H1 (cell line): Measurements from ENCODE around the gene WDR93. TPM values are rescaled to one million over a fixed set of nuclear protein-coding genes. Genes with fewer than 3 reads are reported as not detected.

Experiments used
- CTCF ChIA-PET: fragments of 300-600 bp; sonication (Branson Sonifier 250); formaldehyde crosslinking; loops from one replicate; lab custom pipeline; 2021; ENCODE audit not compliant: partially characterized antibody; lab: Charles Lee
- POLR2A ChIA-PET: fragments of 300-600 bp; sonication (Branson Sonifier 250); formaldehyde crosslinking; loops from one replicate; lab custom pipeline; 2021; ENCODE audit warnings: inconsistent platforms; ENCODE audit not compliant: partially characterized antibody; lab: Charles Lee
- DNase-seq, 2 experiments: peaks; one replicate each; pipeline versions ENCODE4 v3.0.0 to v3.0.0-alpha.2; 2010 to 2022; ENCODE audit warnings: low spot score in 2 of 2, low read depth in 1 of 2, mixed read lengths in 1 of 2
- FAIRE-seq: peaks from 2 replicates; lab custom pipeline; 2011; peaks lifted over from hg19 to GRCh38; lab: Jason Lieb, UNC
- H2AFZ ChIP-seq: 2 replicates; pipeline ENCODE4 v1.8.1; 2012; ENCODE audit warnings: low read length, inconsistent platforms
- H2AK5ac ChIP-seq: 2 replicates; pipeline ENCODE4 v1.6.1; 2013; ENCODE audit warnings: low read depth, low read length
- H2BK120ac ChIP-seq: replicated peaks from 2 replicates; pipeline ENCODE3; 2013; ENCODE audit warnings: low read depth, low read length, inconsistent platforms
- H2BK12ac ChIP-seq: 2 replicates; pipeline ENCODE4 v1.6.1; 2013; ENCODE audit warnings: low read depth, low read length
- H2BK15ac ChIP-seq: 2 replicates; pipeline ENCODE4 v1.6.1; 2013; ENCODE audit warnings: low read length
- H2BK20ac ChIP-seq: 2 replicates; pipeline ENCODE4 v1.6.1; 2013; ENCODE audit warnings: low read length
- H2BK5ac ChIP-seq: 2 replicates; pipeline ENCODE4 v1.6.1; 2013; ENCODE audit warnings: low read depth, low read length
- H3K14ac ChIP-seq: 2 replicates; pipeline ENCODE4 v1.6.1; 2013; ENCODE audit warnings: inconsistent platforms; ENCODE audit not compliant: insufficient read length
- H3K18ac ChIP-seq: 2 replicates; pipeline ENCODE4 v1.6.1; 2013; ENCODE audit warnings: low read length; ENCODE audit errors: extremely low read depth
- H3K23ac ChIP-seq: 2 replicates; pipeline ENCODE4 v1.6.1; 2013; ENCODE audit warnings: inconsistent platforms; ENCODE audit not compliant: insufficient read length
- H3K23me2 ChIP-seq: 2 replicates; pipeline ENCODE4 v1.6.1; 2013; ENCODE audit warnings: low read depth, low read length
- H3K27ac ChIP-seq: 2 replicates; pipeline ENCODE4 v1.6.1; 2011; ENCODE audit warnings: low read depth, low read length, inconsistent platforms
- H3K27me3 ChIP-seq, 4 experiments: replicated peaks in 1 of 4; 1 replicate in 1 of 4; 2 replicates in 3 of 4; pipeline versions ENCODE4 v1.6.1 to v1.8.1; 2011 to 2013; ENCODE audit warnings: low read length in 3 of 4, mild to moderate bottlenecking in 3 of 4, inconsistent platforms in 2 of 4, mixed read lengths in 2 of 4, moderate library complexity in 1 of 4; ENCODE audit not compliant: control insufficient read depth in 3 of 4, insufficient read depth in 3 of 4; ENCODE audit errors: extremely low read depth in 1 of 4
- H3K36me3 ChIP-seq, 4 experiments: 2 replicates each; pipeline versions ENCODE4 v1.6.1 to v1.8.1; 2011 to 2013; ENCODE audit warnings: mild to moderate bottlenecking in 4 of 4, low read length in 3 of 4, moderate library complexity in 2 of 4, control low read depth in 1 of 4, inconsistent platforms in 1 of 4; ENCODE audit not compliant: insufficient read depth in 4 of 4, control insufficient read depth in 2 of 4
- H3K4ac ChIP-seq: replicated peaks from 2 replicates; pipeline ENCODE3; 2013; ENCODE audit warnings: low read length, low read depth, mixed read lengths, inconsistent platforms; ENCODE audit not compliant: insufficient read length
- H3K4me1 ChIP-seq, 4 experiments: replicated peaks in 1 of 4; 1 replicate in 1 of 4; 2 replicates in 3 of 4; pipeline versions ENCODE4 v1.6.1 to v1.8.1; 2011 to 2013; ENCODE audit warnings: low read length in 3 of 4, inconsistent platforms in 2 of 4, mixed read lengths in 1 of 4; ENCODE audit not compliant: insufficient read depth in 4 of 4, control insufficient read depth in 3 of 4
- H3K4me2 ChIP-seq, 2 experiments: 2 replicates each; pipeline versions ENCODE4 v1.6.1 to v1.8.1; 2011 to 2013; ENCODE audit warnings: low read depth in 2 of 2, low read length in 2 of 2, control low read depth in 1 of 2, inconsistent platforms in 1 of 2, mild to moderate bottlenecking in 1 of 2; ENCODE audit not compliant: insufficient read depth in 1 of 2
- H3K4me3 ChIP-seq, 4 experiments: fragments of 200-600, 300-600 bp in 1 of 4; sonication (generic), shearing (Covaris generic), sonication (Bioruptor Twin) in 1 of 4; 2 replicates each; pipeline versions ENCODE4 v1.5.1 to v1.8.1; 2011 to 2016; ENCODE audit warnings: low read length in 4 of 4, low read depth in 3 of 4, control low read depth in 2 of 4, inconsistent platforms in 2 of 4, mild to moderate bottlenecking in 2 of 4, mixed read lengths in 1 of 4, moderate library complexity in 1 of 4; ENCODE audit not compliant: insufficient read depth in 2 of 4; ENCODE audit errors: extremely low read depth in 1 of 4
- H3K56ac ChIP-seq: replicated peaks from 2 replicates; pipeline ENCODE3; 2013; ENCODE audit warnings: low read depth, mild to moderate bottlenecking, mixed read lengths, low read length, inconsistent platforms; ENCODE audit not compliant: insufficient read length
- H3K79me1 ChIP-seq: 2 replicates; pipeline ENCODE4 v1.6.1; 2013; ENCODE audit warnings: low read depth, low read length, control low read depth
- H3K79me2 ChIP-seq, 2 experiments: 2 replicates each; pipeline versions ENCODE4 v1.6.1 to v1.8.1; 2012 to 2013; ENCODE audit warnings: low read length in 2 of 2, mild to moderate bottlenecking in 2 of 2, inconsistent platforms in 1 of 2; ENCODE audit not compliant: insufficient read depth in 2 of 2, control insufficient read depth in 1 of 2
- H3K9ac ChIP-seq, 4 experiments: replicated peaks in 1 of 4; 1 replicate in 1 of 4; 2 replicates in 3 of 4; pipeline versions ENCODE4 v1.6.1 to v1.8.1; 2011 to 2013; ENCODE audit warnings: low read depth in 3 of 4, low read length in 3 of 4, control low read depth in 2 of 4, mild to moderate bottlenecking in 2 of 4, moderate library complexity in 2 of 4, inconsistent platforms in 1 of 4; ENCODE audit errors: extremely low read depth in 1 of 4
- H3K9me3 ChIP-seq, 2 experiments: 2 replicates each; pipeline versions ENCODE4 v1.6.1 to v1.8.1; 2012 to 2013; ENCODE audit warnings: mild to moderate bottlenecking in 2 of 2, moderate library complexity in 2 of 2, control low read depth in 1 of 2, inconsistent platforms in 1 of 2, low read depth in 1 of 2, low read length in 1 of 2, mixed read lengths in 1 of 2; ENCODE audit not compliant: insufficient read depth in 2 of 2
- H4K20me1 ChIP-seq, 2 experiments: replicated peaks in 1 of 2; 2 replicates each; pipeline versions ENCODE3 to v1.8.1; 2011 to 2013; ENCODE audit warnings: inconsistent platforms in 2 of 2, low read length in 2 of 2, mild to moderate bottlenecking in 1 of 2; ENCODE audit not compliant: insufficient read depth in 2 of 2, control insufficient read depth in 1 of 2
- H4K5ac ChIP-seq: 2 replicates; pipeline ENCODE4 v1.6.1; 2013; ENCODE audit warnings: low read length, low read depth, mixed read lengths, inconsistent platforms; ENCODE audit not compliant: insufficient read length
- H4K8ac ChIP-seq: 2 replicates; pipeline ENCODE4 v1.8.0; 2013; ENCODE audit warnings: mild to moderate bottlenecking, moderate library complexity, low read length, inconsistent platforms; ENCODE audit not compliant: insufficient read depth; ENCODE audit errors: extremely low read depth
- H4K91ac ChIP-seq: replicated peaks from 2 replicates; pipeline ENCODE3; 2013; ENCODE audit warnings: low read length, mixed read lengths, inconsistent platforms; ENCODE audit not compliant: insufficient read length
- ATF2 ChIP-seq: IDR thresholded peaks from 2 replicates; pipeline ENCODE4 v1.6.1; 2012; ENCODE audit warnings: low read length, inconsistent platforms
- CBX8 ChIP-seq: fragments of 300-800, 300-1000 bp; sonication (generic); IDR thresholded peaks from 2 replicates; pipeline ENCODE4 v1.7.1; 2016; ENCODE audit warnings: low read depth, low read length, borderline replicate concordance
- JUND ChIP-seq: IDR thresholded peaks from 2 replicates; pipeline ENCODE4 v1.6.1; 2011; ENCODE audit warnings: mild to moderate bottlenecking, improper control_type of control experiment, low read length
- PHF8 ChIP-seq: fragments of 200-600 bp; sonication (generic); conservative IDR thresholded peaks from 2 replicates; pipeline ENCODE4 v1.7.1; 2012; ENCODE audit warnings: low read depth, mild to moderate bottlenecking, inconsistent platforms, low read length, moderate library complexity
- WGBS, 2 experiments: shearing (Covaris generic) in 1 of 2; methylation state at CpG; one replicate each; pipeline versions ENCODE4 v1.1.6 to v1.1.7; 2013 to 2015; ENCODE audit warnings: low lambda C conversion rate in 2 of 2, mixed read lengths in 2 of 2, inconsistent platforms in 1 of 2, low coverage in 1 of 2, missing lambda C conversion rate in 1 of 2; ENCODE audit not compliant: insufficient replicate concordance in 2 of 2, insufficient coverage in 1 of 2, insufficient read length in 1 of 2; ENCODE audit errors: extremely low coverage in 1 of 2, missing lambda C conversion rate in 1 of 2; 5-methylcytosine and 5-hydroxymethylcytosine counted together
- polyA plus RNA-seq, 7 experiments: library from polyadenylated mRNA; depleted of rRNA in 3 of 7; stranded (reverse) in 5 of 7; unstranded in 2 of 7; fragments of >200 nt in 5 of 7; fragments of 200-250 nt in 2 of 7; gene quantifications; 1 replicate in 5 of 7; 2 replicates in 1 of 7; 4 replicates in 1 of 7; pipeline versions ENCODE4 v1.2.1 to v1.2.3, GENCODE V29; 2011 to 2013; ENCODE audit warnings: missing spikeins in 2 of 7, mixed read lengths in 2 of 7
- total RNA-seq: library from RNA; stranded (reverse); fragmentation: NEBNext Ultra II Directional; extraction: Animal tissue kit (Norgen Biotek cat#: 25700); gene quantifications from 2 replicates; pipeline ENCODE4 v1.2.1, GENCODE V29; 2021
- TF ChIP-seq, protein P1 (sequence below): IDR thresholded peaks from 2 replicates; pipeline ENCODE4 v1.6.1; 2012; ENCODE audit warnings: inconsistent platforms

Gene WDR93
- total and polyA plus RNA-seq, 2 of the 8 experiments (the other 6 are each of a cell fraction or from before 2014, with no cell fraction given) = 0.03 TPM; not detected in 1

- Histone ChIP-seq H3K4me3 (no peak overlapping the region), H3K27ac (no peak overlapping the region), H3K36me3 (no peaks in the 10 kb centered on the region), H3K79me2 (no peaks in the 10 kb centered on the region), H3K9me3 (peaks cover 0 to 3% of the 10 kb centered on the region in 2 experiments; a peak in 2 of 4 replicates), H3K18ac (no peak overlapping the region), H2BK5ac (no peak overlapping the region), H2BK120ac (no peak overlapping the region), H3K4me2 (no peak overlapping the region), H3K9ac (no peak overlapping the region), H2AFZ (no peak overlapping the region), H3K4me1 (peaks cover 4 to 14% (median 8%) of the 10 kb centered on the region in 4 experiments), H4K5ac (no peak overlapping the region), H3K23me2 (no peaks in the 10 kb centered on the region), H3K27me3 (no peaks in the 10 kb centered on the region; a peak in 1 of 7 replicates), H4K91ac (no peak overlapping the region), H3K14ac (no peak overlapping the region), H2BK15ac (no peak overlapping the region), H3K23ac (no peak overlapping the region), H4K20me1 (no peaks in the 10 kb centered on the region), H3K56ac (no peak overlapping the region), H2BK12ac (no peak overlapping the region), H2BK20ac (no peak overlapping the region), H4K8ac (no peak overlapping the region), H2AK5ac (no peak overlapping the region), H3K4ac (no peak overlapping the region), H3K79me1 (no peaks in the 10 kb centered on the region)
- DNase-seq (no peak), FAIRE-seq (no peak)
- WGBS, 2 experiments = 93% methylated on average over 3 of the region's 3 CpGs; no CpG with 5 or more reads in 1 of the 2 experiments
- POLR2A ChIA-PET = no interaction called here
- CTCF ChIA-PET = no interaction called here
- no peak for TF ChIP-seq CBX8
- TF ChIP-seq, protein P1, sequence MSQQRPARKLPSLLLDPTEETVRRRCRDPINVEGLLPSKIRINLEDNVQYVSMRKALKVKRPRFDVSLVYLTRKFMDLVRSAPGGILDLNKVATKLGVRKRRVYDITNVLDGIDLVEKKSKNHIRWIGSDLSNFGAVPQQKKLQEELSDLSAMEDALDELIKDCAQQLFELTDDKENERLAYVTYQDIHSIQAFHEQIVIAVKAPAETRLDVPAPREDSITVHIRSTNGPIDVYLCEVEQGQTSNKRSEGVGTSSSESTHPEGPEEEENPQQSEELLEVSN = no peak
- TF ChIP-seq ATF2 = no peak
- no peak for TF ChIP-seq JUND
- no peak for TF ChIP-seq PHF8
These were observed 97.3 kb downstream of the WDR93 start for GRCh38 chr15:89787944-89788343.
